Renal cortex interstitium (tissue), 11 donors: ENCODE data around the gene RASSF5. TPM values are rescaled to one million over a fixed set of nuclear protein-coding genes. Genes with fewer than 3 reads are reported as not detected.

ENCODE experiments used
- DNase-seq, 11 donors: peaks; one replicate each; pipeline ENCODE4 v3.0.0-alpha.2; 2013; ENCODE audit warnings: low read depth in 9 of 11, low spot score in 4 of 11; ENCODE audit errors: extremely low read depth in 1 of 11
- polyA plus RNA-seq, 3 donors: library from polyadenylated mRNA; unstranded; fragments of 120-200 nt; gene quantifications; one replicate each; pipeline ENCODE4 v1.2.1, GENCODE V29; 2013; ENCODE audit not compliant: insufficient read length in 3 of 3

Gene RASSF5
- polyA plus RNA-seq, 3 donors, result 4.5 to 6.1 (median 5.0) TPM

DNA sequence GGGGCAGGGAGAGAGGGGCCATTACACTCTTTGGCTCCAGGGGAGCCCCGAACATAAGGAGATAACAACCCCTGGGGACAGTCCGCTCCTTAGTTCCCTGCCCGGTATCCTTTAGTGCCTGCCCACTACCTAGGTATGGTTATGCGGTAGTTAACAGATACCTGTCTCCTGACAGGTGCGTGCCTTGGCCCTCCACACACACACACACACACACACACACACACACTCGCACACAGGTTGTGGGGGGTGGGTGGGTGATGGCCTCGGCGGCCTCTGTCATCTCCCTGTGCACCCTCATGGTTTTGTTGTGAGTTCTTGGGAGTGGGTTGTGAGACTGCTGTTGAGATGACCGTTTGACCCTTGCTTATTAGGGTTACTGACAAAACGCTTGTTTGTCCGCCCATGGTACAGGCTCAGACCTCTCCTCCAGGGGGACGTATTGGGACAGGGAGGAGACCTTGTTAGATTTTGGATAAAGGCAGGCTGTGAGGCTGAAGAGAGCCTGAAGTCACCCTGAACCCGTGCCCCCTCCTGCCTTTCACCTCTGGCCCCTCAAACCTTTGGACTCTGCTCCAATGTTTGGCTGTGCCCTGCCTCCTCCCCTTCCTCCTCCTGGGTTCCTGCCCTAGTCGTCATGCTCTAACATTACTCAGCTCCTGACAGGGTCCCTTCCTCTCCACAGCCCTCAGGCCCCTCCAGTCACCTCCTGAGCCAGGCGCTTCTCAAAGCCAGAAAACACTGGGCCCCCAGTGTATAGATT lies 979 bp downstream of the RASSF5 start:
- no peak for DNase-seq

DNA sequence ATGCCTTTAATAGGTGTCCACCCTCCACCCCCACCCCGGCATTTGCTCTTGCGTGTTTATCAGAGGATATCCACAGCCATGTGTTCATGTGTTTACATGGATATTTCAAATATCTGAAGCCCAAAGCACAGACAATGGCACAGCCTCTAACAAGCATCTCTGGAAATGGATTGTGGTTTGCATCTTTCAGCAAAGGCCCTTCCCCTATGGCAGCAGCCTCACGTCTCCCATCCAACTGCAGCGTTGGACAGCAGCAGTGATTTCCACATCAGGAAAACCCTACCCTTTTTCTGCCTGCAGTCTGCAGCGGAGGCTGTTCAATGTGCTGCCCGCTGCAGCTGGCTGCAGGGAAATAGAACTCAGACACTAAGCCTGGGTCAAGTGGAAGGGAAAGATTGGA lies 1.6 kb downstream of the RASSF5 start:
- no peak for DNase-seq

DNA sequence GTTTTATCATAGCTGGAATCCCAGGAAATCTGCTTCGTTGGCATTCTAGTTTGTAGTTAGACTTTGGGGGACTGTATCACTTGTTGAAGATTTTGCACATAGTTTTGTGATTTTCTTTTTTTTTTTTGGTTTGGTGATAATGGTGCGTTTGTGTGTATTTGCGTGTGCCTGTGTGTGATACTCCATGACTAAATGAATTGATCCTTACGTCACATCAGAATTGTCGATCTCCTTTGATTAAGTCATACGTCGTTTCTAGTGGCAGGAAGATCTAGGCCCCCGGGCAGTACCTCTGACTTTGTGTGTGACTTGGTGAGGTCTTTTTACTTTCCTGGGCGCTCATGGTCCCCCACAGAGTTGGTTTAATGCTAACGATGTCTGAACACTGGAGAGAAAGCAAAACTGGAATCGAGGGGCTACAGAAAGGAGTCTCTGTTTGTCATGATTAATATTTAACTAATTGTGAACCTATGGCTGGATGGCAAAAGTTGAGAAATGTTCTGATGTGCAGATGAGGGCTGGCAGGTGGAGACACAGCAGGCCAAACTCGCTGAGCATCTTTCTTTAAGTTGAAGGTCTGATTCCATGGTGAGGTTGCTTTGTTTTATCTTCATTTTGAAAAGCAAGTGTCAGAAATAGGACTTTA lies 2.4 kb downstream of the RASSF5 start:
- no peak for DNase-seq

DNA sequence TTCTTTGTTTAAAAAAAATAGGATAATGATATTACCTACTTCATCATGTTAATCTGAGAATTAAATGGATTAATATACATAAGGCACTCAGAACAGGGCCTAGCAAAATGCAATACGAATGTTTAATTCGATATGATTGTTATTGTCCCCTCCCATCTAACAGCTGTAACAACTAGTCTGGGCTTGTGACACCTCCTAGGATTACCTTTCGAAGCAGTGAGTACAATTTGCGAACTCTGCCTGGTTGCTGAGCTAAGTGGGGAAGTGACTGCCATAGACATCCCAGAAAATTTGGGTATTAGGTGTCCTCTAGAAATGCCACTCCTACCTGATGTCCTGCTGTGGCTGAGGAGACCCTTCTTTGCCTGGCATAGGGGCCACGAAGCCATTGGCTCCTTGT lies 3.0 kb downstream of the RASSF5 start:
- no peak for DNase-seq

DNA sequence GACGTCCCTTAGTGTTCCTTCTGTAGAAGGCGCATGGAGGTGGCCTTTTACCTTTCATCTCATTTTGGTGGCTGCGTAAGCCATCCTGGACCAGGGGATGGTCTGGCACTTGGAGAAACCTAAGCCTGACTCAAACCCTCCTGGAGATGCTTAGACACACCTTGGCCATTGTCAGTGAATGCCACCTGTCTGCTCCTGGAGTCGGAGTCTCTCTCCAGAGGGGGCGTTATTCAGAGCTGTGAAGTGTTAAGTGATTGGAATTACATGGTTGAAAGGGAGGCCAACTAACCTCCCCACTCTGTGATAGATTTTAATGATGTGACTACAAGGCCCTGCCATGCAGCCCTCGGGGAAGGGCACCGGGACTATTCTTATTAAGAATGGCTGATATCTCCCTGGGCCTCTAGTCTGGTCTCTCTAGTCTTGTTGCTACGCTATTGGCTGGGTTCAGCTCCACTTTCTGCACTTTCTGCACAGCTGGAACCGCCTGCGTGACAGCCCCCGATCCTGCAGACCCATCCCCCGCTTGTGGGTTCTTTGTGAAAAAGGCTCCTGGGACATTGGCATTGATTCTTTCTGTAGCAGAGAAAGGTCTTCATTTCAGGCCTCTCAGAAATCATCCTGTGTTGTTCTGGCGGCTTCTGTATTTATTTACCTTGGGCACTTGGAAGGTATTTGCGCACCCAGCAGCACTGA lies 4.2 kb downstream of the RASSF5 start:
- DNase-seq, result no peak

DNA sequence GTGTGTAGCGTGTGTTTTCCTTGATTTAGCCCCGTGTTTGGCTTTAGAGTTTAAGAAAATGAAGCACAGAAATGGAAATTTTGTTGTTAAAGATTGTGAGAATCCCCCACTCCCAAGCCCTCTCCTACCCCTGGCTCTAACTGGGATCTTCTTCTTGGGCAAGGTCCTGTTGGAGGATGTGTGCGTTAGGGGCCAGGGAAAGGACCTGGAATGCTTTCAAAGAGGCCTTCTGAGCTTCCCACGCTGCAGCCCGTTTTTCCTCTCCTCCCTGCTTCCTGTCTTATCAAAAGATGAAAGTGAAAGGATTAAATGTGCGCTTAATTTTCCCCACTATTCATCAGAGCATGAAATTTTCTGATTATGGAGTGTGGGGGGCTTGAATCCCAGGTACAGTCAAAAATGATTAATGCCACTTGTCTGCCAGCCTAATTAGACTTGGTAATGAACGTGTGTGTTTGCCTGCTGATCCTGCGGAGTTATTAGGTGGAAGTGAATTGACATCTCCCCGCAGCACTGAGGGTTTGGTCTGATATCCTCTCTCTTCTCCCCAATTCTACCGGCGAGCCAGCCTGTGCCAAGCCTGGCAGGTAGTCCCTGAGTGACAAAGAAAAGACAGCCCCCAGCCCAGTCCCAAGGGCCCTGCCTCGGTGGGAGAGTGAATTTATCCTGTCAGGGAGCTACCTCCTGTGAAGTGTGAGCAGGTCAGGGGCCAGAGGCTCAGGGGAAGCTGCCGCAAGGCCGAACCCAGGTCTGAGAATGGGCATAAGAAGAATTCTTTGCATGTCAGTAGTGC lies 4.9 kb downstream of the RASSF5 start:
- DNase-seq, result no peak

DNA sequence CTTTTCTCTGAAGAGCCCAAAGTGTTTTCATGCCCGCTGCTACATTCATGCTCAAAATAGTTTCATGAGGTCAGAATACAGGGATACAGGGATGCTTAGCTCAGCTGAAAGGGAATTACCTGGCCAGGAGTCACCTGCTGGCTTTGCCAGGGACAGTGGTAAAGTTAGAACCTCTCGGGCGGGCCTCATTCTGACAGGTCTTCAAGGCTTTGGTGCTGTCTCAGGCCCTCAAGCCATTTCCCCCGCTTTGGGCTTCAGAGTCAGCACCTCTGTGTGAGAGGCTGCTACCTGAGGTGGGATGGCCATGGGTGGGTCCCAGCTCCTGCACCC lies 5.5 kb downstream of the RASSF5 start:
- no peak for DNase-seq

DNA sequence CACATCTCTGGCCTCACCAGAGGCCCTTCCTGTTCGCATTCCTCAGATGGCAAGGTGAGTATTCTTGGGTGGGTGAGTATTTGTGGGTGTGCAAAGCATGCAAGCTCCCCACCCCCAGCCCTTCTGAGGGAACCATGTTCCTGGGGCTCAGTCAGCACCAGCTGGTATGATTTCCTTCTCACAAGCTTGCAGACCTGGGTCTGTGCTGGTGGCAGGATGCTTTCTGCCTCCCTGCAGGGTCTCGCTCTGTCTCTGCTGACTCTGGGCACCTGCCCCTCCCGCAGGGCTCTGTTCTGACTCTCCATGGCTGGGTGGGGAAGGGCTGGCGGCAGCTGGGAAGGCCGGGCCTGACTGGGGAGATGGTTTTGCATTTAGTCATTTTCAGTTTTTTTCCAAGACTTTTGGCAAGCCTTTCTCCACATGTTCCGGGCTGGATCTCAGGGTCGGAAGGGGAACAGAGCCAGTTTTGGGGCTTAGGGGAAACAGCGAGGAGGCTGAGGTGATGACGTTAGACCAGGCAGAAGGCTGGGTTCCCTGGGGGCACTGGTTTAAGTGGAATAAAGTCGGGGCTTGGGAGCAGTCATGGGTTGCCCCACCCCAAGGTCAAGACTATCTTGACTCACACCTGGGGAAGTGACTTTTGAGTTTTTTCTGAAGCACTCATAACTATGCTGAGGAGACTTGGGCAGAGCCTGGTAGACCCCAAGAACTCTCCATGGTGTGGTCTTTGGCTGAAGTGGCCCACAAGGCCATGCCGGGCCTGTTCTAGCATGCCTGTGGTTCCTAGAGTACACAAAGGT lies 6.2 kb downstream of the RASSF5 start:
- DNase-seq, result no peak

DNA sequence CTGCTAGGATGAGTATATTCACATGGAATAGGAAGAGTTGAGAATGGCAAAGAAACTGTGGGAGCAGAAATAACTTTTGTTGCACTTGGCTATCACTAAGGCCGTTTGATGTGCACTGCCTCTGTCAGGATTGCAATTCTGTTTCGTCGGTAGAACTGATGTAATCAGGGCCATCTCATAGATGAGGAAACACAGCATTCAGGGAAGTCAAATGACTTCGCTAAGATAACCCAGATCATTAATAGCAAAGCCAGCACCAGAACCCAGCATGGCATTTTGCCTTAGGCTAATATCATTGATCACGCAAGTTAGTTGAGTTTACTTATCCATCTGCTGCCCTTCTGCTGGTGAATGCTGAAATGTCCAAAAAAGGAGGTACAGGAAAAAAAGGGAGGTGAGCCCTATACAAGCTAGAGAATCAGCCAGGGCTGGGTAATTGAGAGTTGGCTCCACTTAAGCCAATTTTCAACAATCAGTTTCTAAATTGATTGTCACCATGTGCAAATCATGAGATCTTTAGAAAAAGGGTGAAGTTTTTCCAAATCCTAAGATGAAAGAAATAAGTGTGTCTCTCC lies 7.6 kb downstream of the RASSF5 start:
- DNase-seq, result no peak

DNA sequence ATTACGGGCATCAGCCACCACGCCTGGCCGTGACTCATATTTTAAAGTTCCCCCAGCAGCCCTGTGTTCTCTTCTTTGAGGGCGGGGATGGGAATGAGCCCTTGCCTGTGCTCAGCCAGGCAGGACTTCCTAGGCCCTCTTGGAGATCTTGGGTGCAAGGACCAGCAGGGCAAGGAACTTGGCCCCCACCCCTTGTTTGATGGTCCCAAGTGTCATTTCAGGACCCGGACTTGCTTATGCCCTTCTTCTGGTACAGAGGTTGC lies 9.3 kb downstream of the RASSF5 start:
- DNase-seq, result no peak

DNA sequence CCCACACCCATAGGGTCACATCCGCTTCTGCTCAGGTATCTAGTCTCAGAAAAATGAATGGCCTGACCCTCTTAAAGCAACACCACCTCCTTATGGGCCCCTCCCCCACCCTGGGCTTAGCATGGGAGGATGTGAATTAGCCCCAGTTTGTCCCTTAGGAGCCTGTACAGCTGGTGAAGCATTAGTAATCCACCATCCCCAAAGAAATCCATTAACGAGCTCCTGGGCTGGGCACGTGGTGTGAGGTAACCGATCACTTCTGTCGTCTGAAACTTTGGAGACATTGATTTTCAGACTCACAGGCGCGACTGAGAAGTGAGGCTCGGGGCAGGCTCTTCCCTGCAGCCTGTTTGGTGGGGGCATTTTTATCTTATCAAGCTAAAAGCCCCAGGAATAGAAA lies 10.5 kb downstream of the RASSF5 start:
- DNase-seq, result no peak

DNA sequence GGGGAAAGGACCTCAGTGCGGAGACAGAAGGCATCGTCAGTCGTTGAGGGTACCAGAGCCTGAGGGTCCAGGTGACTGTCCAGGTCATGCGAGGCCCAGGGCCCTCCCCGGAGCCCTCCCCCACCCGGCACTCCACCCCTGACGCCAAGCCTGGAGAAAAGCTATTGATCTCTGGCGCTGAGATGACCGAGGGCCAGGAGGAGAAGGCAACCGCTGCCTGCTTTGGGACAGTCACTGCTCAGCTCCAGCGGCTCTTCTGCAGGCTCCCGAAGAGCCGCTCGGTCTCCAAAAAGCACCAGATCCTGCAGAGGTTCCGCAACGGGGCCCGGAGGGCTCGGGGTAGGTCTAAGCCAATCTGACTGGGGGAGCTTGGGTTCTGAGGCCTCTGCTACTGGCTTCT lies 10.9 kb downstream of the RASSF5 start:
- DNase-seq, result no peak

DNA sequence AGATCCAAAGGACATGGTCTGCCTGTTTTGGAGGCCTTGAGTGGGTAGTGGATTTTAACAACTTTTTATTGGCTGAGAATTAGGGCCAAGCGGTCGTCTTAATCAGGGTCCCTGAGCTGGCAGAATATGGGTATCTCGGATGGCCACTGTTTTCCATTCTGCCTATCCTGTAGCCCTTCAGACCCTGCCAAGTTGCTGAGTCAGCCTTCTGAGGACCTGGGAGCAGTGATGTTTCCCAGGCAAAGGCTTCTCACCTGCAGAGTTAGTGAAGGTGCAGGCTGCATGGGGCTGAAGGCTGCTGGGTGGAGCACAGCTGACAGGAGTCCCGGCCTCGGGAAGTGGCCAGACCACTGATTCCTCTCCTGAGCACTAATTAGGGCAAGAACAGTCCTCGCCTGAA lies 11.4 kb downstream of the RASSF5 start:
- DNase-seq, result no peak

DNA sequence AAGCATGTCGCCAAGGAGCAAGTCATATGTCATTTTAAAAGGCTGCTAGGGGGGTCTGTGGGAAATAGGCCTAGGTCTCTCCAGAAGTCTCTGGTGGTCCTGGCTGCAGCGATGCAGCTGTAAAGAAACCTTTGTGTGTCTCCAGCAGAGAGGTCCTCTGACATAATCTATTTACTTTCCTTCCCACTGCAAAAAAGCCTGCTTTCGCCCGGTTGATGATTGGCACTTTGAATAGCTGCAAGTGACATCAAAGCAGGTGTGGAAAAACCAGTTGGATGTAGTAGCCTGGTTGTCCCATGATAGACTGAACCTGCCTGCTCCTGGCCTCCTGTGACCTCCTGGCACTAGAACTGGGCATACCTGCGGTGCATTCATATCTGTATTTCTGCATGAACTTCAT lies 13.8 kb downstream of the RASSF5 start:
- DNase-seq, result no peak

DNA sequence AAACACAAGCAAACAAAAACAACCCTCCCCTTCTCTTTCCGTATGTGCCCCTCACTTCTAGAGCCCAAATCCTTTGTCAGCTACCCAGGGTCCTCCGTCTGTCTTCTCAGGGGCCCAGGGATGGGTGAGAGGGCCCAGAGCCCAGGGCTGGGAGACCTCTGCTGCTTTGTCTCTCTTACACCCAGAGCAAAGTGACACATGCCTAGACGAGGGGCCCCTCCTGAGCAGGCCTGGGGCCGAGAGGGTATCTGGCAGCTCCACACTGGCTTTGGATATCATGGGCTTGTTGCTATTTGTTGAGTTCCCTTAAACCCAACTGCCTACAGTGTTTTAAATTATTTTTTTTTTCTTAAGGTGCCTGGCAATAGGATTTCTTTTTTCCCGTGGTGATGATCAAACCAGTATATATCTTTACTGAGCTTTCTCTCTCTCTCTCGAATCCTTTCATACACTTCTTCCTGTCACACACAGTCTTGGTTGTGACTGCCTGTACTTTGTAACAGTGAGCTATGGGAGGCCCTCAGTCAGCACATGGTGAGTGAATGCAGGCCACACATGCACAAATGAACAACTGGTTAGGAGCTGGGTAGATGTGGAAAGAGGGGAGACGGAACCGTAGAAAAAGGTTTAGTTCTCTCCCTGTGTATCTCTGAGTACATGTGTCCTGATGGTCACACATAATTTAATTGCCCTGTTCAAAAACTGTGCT lies 14.5 kb downstream of the RASSF5 start:
- DNase-seq, result no peak

DNA sequence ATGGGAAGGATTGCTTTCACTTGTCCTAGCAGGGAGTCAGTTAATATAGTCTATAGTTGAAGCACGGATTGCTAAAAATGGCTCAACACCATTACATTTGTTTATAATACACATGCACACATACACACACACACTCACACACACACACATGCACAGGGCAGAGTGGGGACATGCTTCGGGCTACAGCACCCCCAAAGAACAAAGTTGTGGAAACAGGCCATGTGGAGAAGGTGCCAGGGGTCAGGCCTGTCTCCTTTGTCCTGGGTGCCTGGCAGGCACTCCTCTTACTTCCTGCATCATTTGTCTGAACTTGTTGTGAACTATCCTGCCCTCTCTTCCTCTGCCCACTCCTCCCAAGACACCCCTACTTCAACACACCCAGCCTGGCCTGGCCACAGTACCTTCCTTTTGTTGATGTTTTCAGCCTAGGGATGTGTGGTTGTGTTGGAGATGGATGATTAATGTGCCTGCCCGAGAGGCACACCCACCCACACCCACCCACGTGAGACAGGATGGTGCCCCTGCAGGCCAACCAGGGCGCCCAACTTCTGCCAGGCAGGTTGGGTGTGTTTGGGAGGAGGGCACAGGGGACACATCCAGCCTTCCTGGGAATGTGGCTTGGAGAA lies 17.5 kb downstream of the RASSF5 start:
- DNase-seq, result no peak

DNA sequence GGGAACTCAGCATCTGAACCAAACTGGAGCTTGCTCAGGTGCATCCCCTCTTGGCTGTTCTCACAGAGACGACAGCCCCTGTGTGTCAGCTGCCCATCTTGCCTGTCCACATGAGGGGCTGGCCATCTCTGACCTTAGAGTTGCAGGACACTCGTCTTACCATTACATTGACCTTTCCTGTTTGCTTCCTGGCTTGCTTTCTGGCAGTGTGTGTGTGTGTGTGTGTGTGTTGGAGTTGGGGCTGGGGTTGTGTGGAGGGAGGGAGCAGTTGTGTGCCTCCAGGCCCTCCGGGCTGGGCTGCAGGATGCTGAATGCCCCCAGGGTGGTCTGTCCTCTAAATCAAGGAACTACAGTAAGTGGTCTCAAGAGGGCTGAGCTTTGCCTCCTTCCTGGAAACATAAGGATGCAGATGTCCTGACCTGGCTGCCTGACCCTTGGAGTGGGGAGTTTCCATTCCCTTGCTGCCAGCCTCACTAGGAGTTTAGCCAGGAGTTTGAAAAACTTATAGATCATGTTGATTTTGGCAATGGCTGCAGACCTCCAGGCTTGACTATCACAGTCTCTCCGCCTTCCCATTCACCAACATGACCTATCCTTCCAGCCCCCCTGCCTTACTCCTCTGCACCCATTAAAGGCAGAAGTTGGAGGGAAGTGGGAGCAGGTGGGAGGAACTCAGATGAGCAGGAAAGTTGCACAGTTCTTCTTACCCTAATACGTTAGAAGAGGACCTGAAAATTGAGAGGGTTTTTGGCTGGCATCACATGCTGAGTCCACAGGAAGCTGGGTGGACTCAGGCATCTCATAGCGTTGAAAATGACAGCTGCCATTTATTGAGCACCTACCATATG lies 19.0 kb downstream of the RASSF5 start:
- no peak for DNase-seq
